HG02759 (cell line): ENCODE measurements around the gene COPB2.

Experiments
- ATAC-seq: cut with Tn5 transposase; IDR thresholded peaks from one replicate; pipeline ENCODE4 v1.9.1; 2021; ENCODE audit warnings: mild to moderate bottlenecking, moderate library complexity; ENCODE audit not compliant: unreplicated experiment

Gene COPB2

DNA sequence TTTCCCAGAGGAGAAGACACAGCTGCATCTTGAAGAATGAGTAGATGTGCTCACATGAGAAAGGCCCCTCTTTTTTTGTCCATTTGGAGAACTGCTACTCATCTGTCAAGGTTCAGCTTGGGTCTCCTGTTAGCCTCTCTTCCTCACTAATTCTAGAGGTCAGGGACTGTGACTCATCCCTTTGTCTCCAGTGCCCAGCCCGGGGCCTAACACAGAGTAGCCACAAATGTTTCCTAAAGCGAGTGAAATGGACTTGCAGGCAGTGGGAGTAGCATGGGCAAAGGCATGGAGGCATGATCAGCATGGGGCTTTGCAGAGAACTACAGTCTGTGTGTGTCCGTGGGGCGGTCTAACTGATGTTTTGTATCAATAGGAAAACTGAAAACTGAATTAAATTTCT lies 79.6 kb downstream of the COPB2 start:
- ATAC-seq, result no peak

GRCh38 chr3:139309061-139309591 lies 80.3 kb downstream of the COPB2 start:
- ATAC-seq, result no peak

DNA sequence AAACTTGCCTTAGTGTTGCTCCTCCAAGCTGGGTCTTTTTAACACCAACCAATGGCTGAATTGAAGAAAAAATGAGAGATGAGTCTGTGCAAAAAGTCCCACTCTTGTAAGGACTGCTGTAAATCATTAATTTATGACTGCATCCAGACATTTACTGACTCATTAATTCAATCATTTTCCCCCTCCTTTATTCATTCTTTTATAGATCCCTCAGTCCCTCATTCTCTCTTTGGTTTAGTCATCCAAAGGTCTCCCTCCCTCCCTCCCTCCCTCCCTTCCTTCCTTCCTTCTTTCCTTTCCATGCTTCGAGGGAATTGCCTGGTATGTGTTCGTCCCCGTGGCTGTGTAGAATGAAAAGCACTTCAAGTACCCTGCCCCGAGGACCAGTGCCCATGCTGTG lies 80.9 kb downstream of the COPB2 start:
- no peak for ATAC-seq

GRCh38 chr3:139307601-139308555 lies 81.6 kb downstream of the COPB2 start:
- no peak for ATAC-seq
